Measurements from ENCODE around the gene LEMD3.

GRCh38 chr12:65293735-65294134 is 124.4 kb downstream of the LEMD3 start:
- TF ChIP-seq, protein P1, sequence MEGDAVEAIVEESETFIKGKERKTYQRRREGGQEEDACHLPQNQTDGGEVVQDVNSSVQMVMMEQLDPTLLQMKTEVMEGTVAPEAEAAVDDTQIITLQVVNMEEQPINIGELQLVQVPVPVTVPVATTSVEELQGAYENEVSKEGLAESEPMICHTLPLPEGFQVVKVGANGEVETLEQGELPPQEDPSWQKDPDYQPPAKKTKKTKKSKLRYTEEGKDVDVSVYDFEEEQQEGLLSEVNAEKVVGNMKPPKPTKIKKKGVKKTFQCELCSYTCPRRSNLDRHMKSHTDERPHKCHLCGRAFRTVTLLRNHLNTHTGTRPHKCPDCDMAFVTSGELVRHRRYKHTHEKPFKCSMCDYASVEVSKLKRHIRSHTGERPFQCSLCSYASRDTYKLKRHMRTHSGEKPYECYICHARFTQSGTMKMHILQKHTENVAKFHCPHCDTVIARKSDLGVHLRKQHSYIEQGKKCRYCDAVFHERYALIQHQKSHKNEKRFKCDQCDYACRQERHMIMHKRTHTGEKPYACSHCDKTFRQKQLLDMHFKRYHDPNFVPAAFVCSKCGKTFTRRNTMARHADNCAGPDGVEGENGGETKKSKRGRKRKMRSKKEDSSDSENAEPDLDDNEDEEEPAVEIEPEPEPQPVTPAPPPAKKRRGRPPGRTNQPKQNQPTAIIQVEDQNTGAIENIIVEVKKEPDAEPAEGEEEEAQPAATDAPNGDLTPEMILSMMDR (conservative IDR thresholded peaks at IDR 0.05; ENCODE audit: low read depth, low read length) = no peak
- no peak for TF ChIP-seq EZH2 (IDR thresholded peaks at IDR 0.05; ENCODE audit: low read length, unreplicated experiment)
